ENCODE results near the gene CCDC149.

Gene CCDC149

GRCh38 chr4:24877868-24878635 lies 34.8 kb downstream of the CCDC149 start:
- no peak for DNase-seq

- DNase-seq = no peak
Observed at GRCh38 chr4:24876431-24876830, 36.4 kb downstream of the CCDC149 start.

GRCh38 chr4:24872720-24873119 lies 40.1 kb downstream of the CCDC149 start:
- DNase-seq = no peak

GRCh38 chr4:24871210-24871609 lies 41.6 kb downstream of the CCDC149 start:
- no peak for DNase-seq

GRCh38 chr4:24867766-24868296 lies 45.0 kb downstream of the CCDC149 start:
- DNase-seq = no peak

GRCh38 chr4:24867251-24867650 lies 45.6 kb downstream of the CCDC149 start:
- no peak for DNase-seq

- DNase-seq = no peak
Observed at GRCh38 chr4:24865401-24865800, 47.4 kb downstream of the CCDC149 start.

GRCh38 chr4:24863799-24864198 lies 49.0 kb downstream of the CCDC149 start:
- DNase-seq = no peak

- no peak for DNase-seq
Observed at GRCh38 chr4:24862073-24862751, 50.6 kb downstream of the CCDC149 start.

- DNase-seq = no peak
Observed at GRCh38 chr4:24858550-24858949, 54.3 kb downstream of the CCDC149 start.

GRCh38 chr4:24858026-24858425 lies 54.8 kb downstream of the CCDC149 start:
- DNase-seq = no peak

- DNase-seq = peak; percentile 86
Observed at GRCh38 chr4:24856586-24856985, 56.3 kb downstream of the CCDC149 start.

- no peak for DNase-seq
Observed at GRCh38 chr4:24855741-24856140, 57.1 kb downstream of the CCDC149 start.

- no peak for DNase-seq
Observed at GRCh38 chr4:24853142-24853541, 59.7 kb downstream of the CCDC149 start.

- peak; percentile 81 for DNase-seq
Observed at GRCh38 chr4:24850674-24851073, 62.2 kb downstream of the CCDC149 start.

GRCh38 chr4:24849756-24850155 lies 63.1 kb downstream of the CCDC149 start:
- no peak for DNase-seq

GRCh38 chr4:24849351-24849750 lies 63.5 kb downstream of the CCDC149 start:
- DNase-seq = no peak

GRCh38 chr4:24846716-24847115 lies 66.1 kb downstream of the CCDC149 start:
- DNase-seq = no peak

GRCh38 chr4:24845902-24846301 lies 66.9 kb downstream of the CCDC149 start:
- DNase-seq = no peak

GRCh38 chr4:24845132-24845531 lies 67.7 kb downstream of the CCDC149 start:
- DNase-seq = no peak

GRCh38 chr4:24843096-24843495 lies 69.7 kb downstream of the CCDC149 start:
- no peak for DNase-seq

GRCh38 chr4:24842356-24842755 lies 70.5 kb downstream of the CCDC149 start:
- DNase-seq = no peak

GRCh38 chr4:24840826-24841543 lies 71.9 kb downstream of the CCDC149 start:
- no peak for DNase-seq

GRCh38 chr4:24840362-24840761 lies 72.5 kb downstream of the CCDC149 start:
- no peak for DNase-seq
